HCT116 (cell line): ENCODE data around the gene SSB. TPM values are rescaled to one million over a fixed set of nuclear protein-coding genes. Genes with fewer than 3 reads are reported as not detected.

Source experiments
- ATAC-seq: fragments of 200-7000 bp; cut with Tn5 transposase; 2 replicates; pipeline ENCODE4 v1.9.1; 2020; ENCODE audit warnings: mild to moderate bottlenecking, moderate library complexity
- BruUV-seq: library from RNA; stranded (reverse); fragments of 400-500 nt; replicated peaks from 2 replicates; lab custom pipeline; 2021; lab: Mats Ljungman, UMichigan
- CTCF ChIA-PET: fragments of 300-600 bp; sonication (Branson Sonifier 250); formaldehyde crosslinking; loops from one replicate; lab custom pipeline; 2021; ENCODE audit warnings: antibody characterized with exemption; lab: Charles Lee
- POLR2A ChIA-PET: fragments of 300-600, 350-600 bp; sonication (Branson Sonifier 250); formaldehyde crosslinking; loops from one replicate; lab custom pipeline; 2021; ENCODE audit warnings: antibody characterized with exemption; lab: Charles Lee
- RAD21 ChIA-PET, 2 experiments: fragments of 300-600 bp; sonication (Branson Sonifier 250); formaldehyde crosslinking; loops; one replicate each; lab custom pipeline; 2023; ENCODE audit warnings: low total read pairs in 2 of 2; ENCODE audit not compliant: uncharacterized antibody in 2 of 2, unreplicated experiment in 2 of 2, low non-redundant PET in 1 of 2; lab: Charles Lee
- DNase-seq: peaks from one replicate; pipeline ENCODE4 v3.0.0-alpha.2; 2010; ENCODE audit warnings: low read depth, low spot score
- H2AFZ ChIP-seq: fragments of 200-600 bp; shearing (Covaris generic), sonication (generic); 2 replicates; pipeline ENCODE4 v1.6.1; 2017; ENCODE audit warnings: low read depth, mixed run types, mixed read lengths, antibody characterized with exemption, low read length; ENCODE audit not compliant: poor library complexity, severe bottlenecking
- H3K27ac ChIP-seq: 2 replicates; pipeline ENCODE4 v1.5.1; 2012; ENCODE audit warnings: low read depth, low read length
- H3K27me3 ChIP-seq: fragments of 200-600 bp; sonication (generic); 2 replicates; pipeline ENCODE4 v1.6.1; 2016; ENCODE audit warnings: mixed run types, low read length, mixed read lengths; ENCODE audit not compliant: insufficient read depth
- H3K36me3 ChIP-seq, 2 experiments: fragments of 200-500 bp in 1 of 2; fragments of 200-600 bp in 1 of 2; sonication (Bioruptor generic) in 1 of 2; sonication (generic) in 1 of 2; 2 replicates each; pipeline versions ENCODE4 v1.5.1 to v1.6.1; 2014 to 2016; ENCODE audit warnings: low read length in 2 of 2, inconsistent platforms in 1 of 2, mixed read lengths in 1 of 2, mixed run types in 1 of 2; ENCODE audit not compliant: insufficient read depth in 2 of 2, control insufficient read depth in 1 of 2
- H3K4me1 ChIP-seq, 2 experiments: fragments of 200-600 bp in 1 of 2; sonication (generic) in 1 of 2; 2 replicates each; pipeline versions ENCODE4 v1.5.1 to v1.6.1; 2012 to 2017; ENCODE audit warnings: low read length in 2 of 2, inconsistent platforms in 1 of 2, mild to moderate bottlenecking in 1 of 2, mixed read lengths in 1 of 2, mixed run types in 1 of 2, moderate library complexity in 1 of 2; ENCODE audit not compliant: insufficient read depth in 2 of 2, control insufficient read depth in 1 of 2
- H3K4me2 ChIP-seq: fragments of 200-600 bp; sonication (generic); 2 replicates; pipeline ENCODE4 v1.6.1; 2017; ENCODE audit warnings: mixed run types, low read length, mixed read lengths
- H3K4me3 ChIP-seq, 2 experiments: fragments of 200-600 bp in 1 of 2; sonication (generic) in 1 of 2; replicated peaks in 1 of 2; 2 replicates each; pipeline ENCODE4 v1.5.1; 2011 to 2016; ENCODE audit warnings: low read length in 2 of 2, control low read depth in 1 of 2, low read depth in 1 of 2, mild to moderate bottlenecking in 1 of 2, mixed read lengths in 1 of 2, mixed run types in 1 of 2
- H3K79me2 ChIP-seq: fragments of 200-600 bp; sonication (generic); 2 replicates; pipeline ENCODE4 v1.6.1; 2017; ENCODE audit warnings: mild to moderate bottlenecking, mixed run types, low read length, moderate library complexity, mixed read lengths; ENCODE audit not compliant: insufficient read depth
- H3K9ac ChIP-seq: fragments of 200-600 bp; sonication (generic); 2 replicates; pipeline ENCODE4 v1.6.1; 2016; ENCODE audit warnings: low read length, mixed read lengths
- H3K9me2 ChIP-seq: fragments of 200-600 bp; sonication (generic), shearing (Covaris generic); 2 replicates; pipeline ENCODE4 v1.6.1; 2017; ENCODE audit warnings: mixed run types, mild to moderate bottlenecking, moderate library complexity; ENCODE audit not compliant: insufficient read depth
- H3K9me3 ChIP-seq, 2 experiments: fragments of 200-500 bp in 1 of 2; fragments of 200-600 bp in 1 of 2; sonication (Bioruptor generic) in 1 of 2; sonication (generic) in 1 of 2; 2 replicates each; pipeline ENCODE4 v1.6.1; 2014 to 2017; ENCODE audit warnings: low read length in 2 of 2, mixed read lengths in 2 of 2, inconsistent platforms in 1 of 2, low read depth in 1 of 2, mild to moderate bottlenecking in 1 of 2, mixed run types in 1 of 2, moderate library complexity in 1 of 2; ENCODE audit not compliant: control insufficient read depth in 1 of 2, insufficient read depth in 1 of 2
- H4K20me1 ChIP-seq: fragments of 200-600 bp; sonication (generic), shearing (Covaris generic); 2 replicates; pipeline ENCODE4 v1.6.1; 2017; ENCODE audit warnings: mixed run types, mild to moderate bottlenecking, moderate library complexity; ENCODE audit not compliant: insufficient read depth
- CEBPB ChIP-seq: IDR thresholded peaks from 2 replicates; pipeline ENCODE4 v1.6.1; 2012; ENCODE audit warnings: low read depth
- EGR1 ChIP-seq: IDR thresholded peaks from 2 replicates; pipeline ENCODE4 v1.6.1; 2012; ENCODE audit warnings: low read depth
- EZH2phosphoT487 ChIP-seq: fragments of 200-600 bp; IDR thresholded peaks from 2 replicates; pipeline ENCODE4 v1.6.1; 2018; ENCODE audit warnings: antibody characterized with exemption, borderline replicate concordance
- FOSL1 ChIP-seq: IDR thresholded peaks from 2 replicates; pipeline ENCODE4 v1.6.1; 2012; ENCODE audit warnings: low read depth
- POLR2AphosphoS5 ChIP-seq: IDR thresholded peaks from 2 replicates; pipeline ENCODE4 v1.6.1; 2011; ENCODE audit warnings: mild to moderate bottlenecking, low read depth, low read length, moderate library complexity
- RAD21 ChIP-seq: IDR thresholded peaks from 2 replicates; pipeline ENCODE4 v1.6.1; 2012; ENCODE audit warnings: low read depth, mild to moderate bottlenecking
- SP1 ChIP-seq: IDR thresholded peaks from 2 replicates; pipeline ENCODE4 v1.6.1; 2012; ENCODE audit warnings: low read depth
- YY1 ChIP-seq: IDR thresholded peaks from 2 replicates; pipeline ENCODE4 v1.6.1; 2011; ENCODE audit warnings: low read length, low read depth, moderate library complexity, mild to moderate bottlenecking; ENCODE audit not compliant: insufficient replicate concordance; ENCODE audit errors: extremely low read depth
- ZFX ChIP-seq: fragments of 450-650 bp; IDR thresholded peaks from 2 replicates; pipeline ENCODE4 v1.6.1; 2017
- intact Hi-C: fragments of 100-400 bp; cut with micrococcal nuclease; formaldehyde crosslinking; loops from 2 replicates; pipeline ENCODE4 v1.10.0; 2022
- total RNA-seq: library from RNA; stranded (reverse); gene quantifications from one replicate; pipeline ENCODE4 v1.2.1, GENCODE V29; 2021; ENCODE audit not compliant: unreplicated experiment
- TF ChIP-seq, protein P1 (sequence below), 3 experiments: fragments of 200-600 bp in 1 of 3; sonication (generic) in 1 of 3; IDR thresholded peaks in 2 of 3; conservative IDR thresholded peaks in 1 of 3; 2 replicates each; pipeline ENCODE4 v1.5.1; 2012 to 2017; ENCODE audit warnings: low read depth in 2 of 3, low read length in 2 of 3, antibody characterized with exemption in 1 of 3, borderline replicate concordance in 1 of 3, control low read depth in 1 of 3, mild to moderate bottlenecking in 1 of 3, mixed read lengths in 1 of 3, mixed run types in 1 of 3, moderate library complexity in 1 of 3; ENCODE audit not compliant: insufficient read depth in 1 of 3

Gene SSB
- total RNA-seq, 1 experiment from 2014 or later, result 117 TPM

DNA sequence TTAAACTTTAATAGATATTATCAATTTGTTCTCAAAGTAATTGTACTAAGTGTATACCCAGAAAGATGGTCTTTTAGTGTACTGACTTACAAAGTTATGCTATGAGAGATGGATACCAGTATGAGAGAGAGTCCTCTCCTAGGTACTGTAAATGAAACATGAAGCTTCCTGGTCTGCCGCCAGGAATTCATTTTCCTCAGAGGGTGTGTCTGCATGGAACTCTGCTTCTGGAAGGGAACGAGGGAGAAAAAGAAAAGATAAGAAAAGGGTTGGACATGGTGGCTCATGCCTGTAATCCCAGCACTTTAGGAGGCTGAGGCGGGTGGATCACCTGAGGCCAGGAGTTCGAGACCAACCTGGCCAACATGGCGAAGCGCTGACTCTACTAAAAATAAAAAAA, 2.2 kb upstream of the SSB start:
- no peaks in the 10 kb centered on the region for H3K27me3 ChIP-seq
- no peak for TF ChIP-seq POLR2AphosphoS5
- no peak for TF ChIP-seq EZH2phosphoT487
- no peak for TF ChIP-seq FOSL1
- TF ChIP-seq, protein P1, sequence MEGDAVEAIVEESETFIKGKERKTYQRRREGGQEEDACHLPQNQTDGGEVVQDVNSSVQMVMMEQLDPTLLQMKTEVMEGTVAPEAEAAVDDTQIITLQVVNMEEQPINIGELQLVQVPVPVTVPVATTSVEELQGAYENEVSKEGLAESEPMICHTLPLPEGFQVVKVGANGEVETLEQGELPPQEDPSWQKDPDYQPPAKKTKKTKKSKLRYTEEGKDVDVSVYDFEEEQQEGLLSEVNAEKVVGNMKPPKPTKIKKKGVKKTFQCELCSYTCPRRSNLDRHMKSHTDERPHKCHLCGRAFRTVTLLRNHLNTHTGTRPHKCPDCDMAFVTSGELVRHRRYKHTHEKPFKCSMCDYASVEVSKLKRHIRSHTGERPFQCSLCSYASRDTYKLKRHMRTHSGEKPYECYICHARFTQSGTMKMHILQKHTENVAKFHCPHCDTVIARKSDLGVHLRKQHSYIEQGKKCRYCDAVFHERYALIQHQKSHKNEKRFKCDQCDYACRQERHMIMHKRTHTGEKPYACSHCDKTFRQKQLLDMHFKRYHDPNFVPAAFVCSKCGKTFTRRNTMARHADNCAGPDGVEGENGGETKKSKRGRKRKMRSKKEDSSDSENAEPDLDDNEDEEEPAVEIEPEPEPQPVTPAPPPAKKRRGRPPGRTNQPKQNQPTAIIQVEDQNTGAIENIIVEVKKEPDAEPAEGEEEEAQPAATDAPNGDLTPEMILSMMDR (IDR thresholded peaks at IDR 0.05 in 2 of 3, conservative IDR thresholded peaks at IDR 0.05 in 1 of 3; ENCODE audit: borderline replicate concordance in 1 of 3, insufficient read depth in 1 of 3, low read depth in 2 of 3, low read length in 2 of 3), result no peak
- TF ChIP-seq CEBPB, result no peak
- TF ChIP-seq EGR1, result no peak
- TF ChIP-seq SP1, result no peak
- TF ChIP-seq RAD21, result no peak
- TF ChIP-seq YY1, result no peak
- no peak for TF ChIP-seq ZFX
- TF ChIP-seq, all 23 proteins: peak for 0
- no peak overlapping the region for H3K4me3 ChIP-seq
- ATAC-seq (no peak), DNase-seq (no peak)
- H3K9me2 ChIP-seq, result no peaks in the 10 kb centered on the region
- ChIA-PET CTCF (no interaction called here), RAD21 (no interaction called here), POLR2A (no interaction called here)
- 0 out of 2 replicates have a peak, but pooled peaks cover 7% of the 10 kb centered on the region for H4K20me1 ChIP-seq
- no peaks in the 10 kb centered on the region for H3K9me3 ChIP-seq
- H3K4me1 ChIP-seq, result peaks cover 6 to 16% of the 10 kb centered on the region in 2 experiments; a peak in 3 of 4 replicates
- no peak overlapping the region for H2AFZ ChIP-seq
- no peak overlapping the region for H3K9ac ChIP-seq
- H3K79me2 ChIP-seq, result peaks cover 30% of the 10 kb centered on the region
- 0 out of 4 replicates have a peak, but pooled peaks cover 0 to 2% of the 10 kb centered on the region in 2 experiments for H3K36me3 ChIP-seq
- intact Hi-C loops, result no loop called here
- H3K4me2 ChIP-seq, result no peak overlapping the region
- H3K27ac ChIP-seq, result no peak overlapping the region
- BruUV-seq, result no TSS peak
